HepG2 (cell line): Measurements from ENCODE around the gene SWSAP1. TPM values are rescaled to one million over a fixed set of nuclear protein-coding genes. Genes with fewer than 3 reads are reported as not detected.
A peak's percentile ranks its signal among the peaks of the same experiment; 100 is the strongest.

Source experiments
- ATF1 ChIP-seq: IDR thresholded peaks from 2 replicates; pipeline ENCODE4 v1.6.1; 2016; ENCODE audit warnings: mild to moderate bottlenecking, control low read depth
- CEBPB ChIP-seq: IDR thresholded peaks from 2 replicates; pipeline ENCODE4 v1.6.1; 2011; ENCODE audit warnings: low read depth, low read length, improper control_type of control experiment, borderline replicate concordance
- KLF6 ChIP-seq: IDR thresholded peaks from 2 replicates; pipeline ENCODE4 v1.8.0; 2016; ENCODE audit warnings: missing biosample characterization, missing genetic modification reagents
- MAF1 ChIP-seq: sonication (generic); formaldehyde crosslinking; IDR thresholded peaks from 2 replicates; pipeline ENCODE4 v1.5.0; 2020; ENCODE audit warnings: missing genetic modification reagents, borderline replicate concordance
- MAFG ChIP-seq: sonication (generic); formaldehyde crosslinking; IDR thresholded peaks from 2 replicates; pipeline ENCODE4 v1.5.1; 2020; ENCODE audit warnings: mild to moderate bottlenecking, missing genetic modification reagents
- MXI1 ChIP-seq: IDR thresholded peaks from 3 replicates; pipeline ENCODE4 v1.6.1; 2012; ENCODE audit warnings: low read depth, low read length, inconsistent platforms, borderline replicate concordance
- PRMT3 ChIP-seq: sonication (generic); formaldehyde crosslinking; IDR thresholded peaks from 2 replicates; pipeline ENCODE4 v1.8.1; 2022; ENCODE audit warnings: low read depth, mild to moderate bottlenecking, moderate library complexity, missing genetic modification reagents, borderline replicate concordance
- RBAK ChIP-seq: sonication (generic); formaldehyde crosslinking; IDR thresholded peaks from 2 replicates; pipeline ENCODE4 v1.5.1; 2020; ENCODE audit warnings: mild to moderate bottlenecking, missing genetic modification reagents
- RFX1 ChIP-seq: fragments of 450-650 bp; IDR thresholded peaks from 2 replicates; pipeline ENCODE4 v1.6.1; 2017
- SOX6 ChIP-seq, 2 experiments: fragments of 450-650 bp in 1 of 2; sonication (generic) in 1 of 2; formaldehyde crosslinking in 1 of 2; IDR thresholded peaks; 2 replicates each; pipeline versions ENCODE4 v1.4.0 to v1.6.1; 2017 to 2020; ENCODE audit warnings: antibody characterized with exemption in 1 of 2, mild to moderate bottlenecking in 1 of 2, missing genetic modification reagents in 1 of 2
- SP5 ChIP-seq: IDR thresholded peaks from 2 replicates; pipeline ENCODE4 v1.6.1; 2016; ENCODE audit warnings: low read depth, borderline replicate concordance
- XRCC5 ChIP-seq: fragments of 200-400 bp; formaldehyde crosslinking; optimal IDR thresholded peaks from 2 replicates; pipeline ENCODE3; 2017; ENCODE audit warnings: mild to moderate bottlenecking, low read length
- ZFY ChIP-seq: sonication (generic); formaldehyde crosslinking; IDR thresholded peaks from 2 replicates; pipeline ENCODE4 v1.4.0; 2020; ENCODE audit warnings: missing genetic modification reagents
- ZNF121 ChIP-seq: sonication (generic); formaldehyde crosslinking; IDR thresholded peaks from 2 replicates; pipeline ENCODE4 v1.5.0; 2020; ENCODE audit warnings: mild to moderate bottlenecking, missing genetic modification reagents
- ZNF878 ChIP-seq: sonication (generic); formaldehyde crosslinking; IDR thresholded peaks from 2 replicates; pipeline ENCODE4 v1.8.1; 2023; ENCODE audit warnings: mild to moderate bottlenecking, missing genetic modification reagents, moderate library complexity
- ZSCAN9 ChIP-seq: IDR thresholded peaks from 2 replicates; pipeline ENCODE4 v1.6.1; 2016; ENCODE audit warnings: borderline replicate concordance
- polyA plus RNA-seq, 8 experiments: library from polyadenylated mRNA; depleted of rRNA in 3 of 8; stranded (reverse) in 7 of 8; unstranded in 1 of 8; fragments of >200 nt; fragmentation: Illumina TruSeq in 4 of 8; extraction: Trizol in 4 of 8; gene quantifications; 2 replicates each; pipeline versions ENCODE4 v1.2.1 to v1.2.3, GENCODE V29; 2011 to 2016; ENCODE audit warnings: low read depth in 4 of 8, missing spikeins in 1 of 8, mixed read lengths in 1 of 8; ENCODE audit not compliant: insufficient read depth in 1 of 8
- total RNA-seq, 5 experiments: library from RNA; depleted of rRNA; stranded (reverse); fragments of >200 nt; fragmentation: Illumina TruSeq; extraction: Trizol; gene quantifications; 2 replicates each; pipeline ENCODE4 v1.2.3, GENCODE V29; 2016; ENCODE audit warnings: low read depth in 1 of 5
- TF ChIP-seq, protein P1 (sequence below), 2 experiments: sonication (generic) in 1 of 2; formaldehyde crosslinking in 1 of 2; IDR thresholded peaks; 2 replicates each; pipeline versions ENCODE4 v1.5.1 to v1.6.1; 2011 to 2020; ENCODE audit warnings: borderline replicate concordance in 1 of 2, low read depth in 1 of 2, low read length in 1 of 2, mild to moderate bottlenecking in 1 of 2, missing genetic modification reagents in 1 of 2, moderate library complexity in 1 of 2
- TF ChIP-seq, protein P2 (sequence below): sonication (generic); formaldehyde crosslinking; IDR thresholded peaks from 2 replicates; pipeline ENCODE4 v1.4.0; 2020; ENCODE audit warnings: low read depth, mild to moderate bottlenecking, missing genetic modification reagents
- TF ChIP-seq, protein P3 (sequence below): sonication (generic); formaldehyde crosslinking; IDR thresholded peaks from 2 replicates; pipeline ENCODE4 v1.8.0; 2022; ENCODE audit warnings: mild to moderate bottlenecking, missing genetic modification reagents; ENCODE audit not compliant: insufficient replicate concordance
- TF ChIP-seq, protein P4 (sequence below): IDR thresholded peaks from 2 replicates; pipeline ENCODE4 v1.6.1; 2016; ENCODE audit warnings: missing biosample characterization, missing genetic modification reagents, low read depth
- TF ChIP-seq, protein P5 (sequence below): sonication (generic); formaldehyde crosslinking; IDR thresholded peaks from 2 replicates; pipeline ENCODE4 v1.4.0; 2020; ENCODE audit warnings: missing genetic modification reagents

SWSAP1 gene
- total and polyA plus RNA-seq, 2 of the 13 experiments (the other 11 are each of a cell fraction or from before 2014, with no cell fraction given): 2.7 to 3.3 TPM

DNA sequence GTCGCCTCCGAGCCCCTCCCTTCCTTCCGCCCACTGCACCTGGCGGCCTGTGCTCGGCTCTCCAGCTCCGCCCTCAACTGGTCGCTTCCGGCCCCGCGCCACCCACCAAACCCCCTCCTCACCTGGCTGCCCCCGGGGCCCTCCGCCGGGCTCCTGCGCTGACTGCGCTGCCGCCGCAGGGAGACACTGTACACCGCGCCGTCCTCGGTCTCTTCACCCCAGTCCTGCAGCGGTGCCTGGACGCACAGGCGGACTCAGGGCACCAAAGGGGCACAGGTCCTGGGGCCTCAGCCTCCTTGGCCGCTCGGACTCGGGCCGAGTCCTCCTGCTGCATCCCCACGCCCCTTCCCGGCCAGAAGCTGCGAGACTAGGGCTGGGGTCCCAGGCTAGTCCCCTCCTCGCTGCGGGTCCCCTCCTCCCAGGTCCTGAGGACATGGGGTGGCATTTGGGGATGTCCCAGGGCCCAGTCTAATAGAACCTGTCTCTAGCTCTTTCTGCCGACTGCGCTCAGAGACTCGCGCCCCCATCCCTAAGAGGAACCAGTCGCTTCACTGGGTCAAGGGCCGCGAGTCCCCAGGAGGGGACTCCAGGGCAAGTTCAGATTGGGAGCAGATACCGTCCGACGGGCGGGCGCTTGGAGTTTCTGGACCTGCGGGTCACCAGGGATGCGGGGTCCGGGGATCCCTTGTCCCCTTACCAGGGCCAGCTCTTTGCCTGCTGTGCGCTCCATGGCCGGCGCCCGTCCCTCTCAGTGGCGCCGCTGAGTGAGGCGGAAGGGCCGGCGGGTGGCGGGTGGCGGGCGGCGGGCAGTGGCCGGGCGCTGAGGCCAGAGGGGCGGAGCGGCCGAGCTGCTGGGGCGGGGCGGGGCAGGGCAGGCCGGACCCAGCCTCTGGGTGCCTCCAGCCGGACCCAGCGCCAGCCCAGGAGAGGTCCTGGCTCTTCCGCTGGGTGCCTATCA, 44.4 kb downstream of the SWSAP1 start, which contains the start of gene RGL3 (continued):
- 0 out of 2 replicates have a peak, but pooled peaks have one; percentile 14 for TF ChIP-seq SP5
- TF ChIP-seq PRMT3 (CRISPR knock-in tag): no peak
- no peak for TF ChIP-seq SOX6 (IDR thresholded peaks at IDR 0.05)
- TF ChIP-seq SOX6 (CRISPR knock-in tag; IDR thresholded peaks at IDR 0.05): peak; percentile 40; the same call in 1 of the 2 replicates
- TF ChIP-seq, protein P1, sequence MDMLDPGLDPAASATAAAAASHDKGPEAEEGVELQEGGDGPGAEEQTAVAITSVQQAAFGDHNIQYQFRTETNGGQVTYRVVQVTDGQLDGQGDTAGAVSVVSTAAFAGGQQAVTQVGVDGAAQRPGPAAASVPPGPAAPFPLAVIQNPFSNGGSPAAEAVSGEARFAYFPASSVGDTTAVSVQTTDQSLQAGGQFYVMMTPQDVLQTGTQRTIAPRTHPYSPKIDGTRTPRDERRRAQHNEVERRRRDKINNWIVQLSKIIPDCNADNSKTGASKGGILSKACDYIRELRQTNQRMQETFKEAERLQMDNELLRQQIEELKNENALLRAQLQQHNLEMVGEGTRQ (IDR thresholded peaks at IDR 0.05; ENCODE audit: low read depth, low read length): no peak
- TF ChIP-seq, protein P1 (CRISPR knock-in tag; IDR thresholded peaks at IDR 0.05; ENCODE audit: borderline replicate concordance): no peak
- TF ChIP-seq MXI1: no peak
- TF ChIP-seq ZSCAN9 (CRISPR knock-in tag): no peak
- TF ChIP-seq ZFY (CRISPR knock-in tag): no peak; the same call in 1 of the 2 replicates
- TF ChIP-seq, protein P2, sequence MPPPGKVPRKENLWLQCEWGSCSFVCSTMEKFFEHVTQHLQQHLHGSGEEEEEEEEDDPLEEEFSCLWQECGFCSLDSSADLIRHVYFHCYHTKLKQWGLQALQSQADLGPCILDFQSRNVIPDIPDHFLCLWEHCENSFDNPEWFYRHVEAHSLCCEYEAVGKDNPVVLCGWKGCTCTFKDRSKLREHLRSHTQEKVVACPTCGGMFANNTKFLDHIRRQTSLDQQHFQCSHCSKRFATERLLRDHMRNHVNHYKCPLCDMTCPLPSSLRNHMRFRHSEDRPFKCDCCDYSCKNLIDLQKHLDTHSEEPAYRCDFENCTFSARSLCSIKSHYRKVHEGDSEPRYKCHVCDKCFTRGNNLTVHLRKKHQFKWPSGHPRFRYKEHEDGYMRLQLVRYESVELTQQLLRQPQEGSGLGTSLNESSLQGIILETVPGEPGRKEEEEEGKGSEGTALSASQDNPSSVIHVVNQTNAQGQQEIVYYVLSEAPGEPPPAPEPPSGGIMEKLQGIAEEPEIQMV: no peak
- no peak for TF ChIP-seq MAFG (CRISPR knock-in tag)
- no peak for TF ChIP-seq CEBPB
- TF ChIP-seq, protein P3, sequence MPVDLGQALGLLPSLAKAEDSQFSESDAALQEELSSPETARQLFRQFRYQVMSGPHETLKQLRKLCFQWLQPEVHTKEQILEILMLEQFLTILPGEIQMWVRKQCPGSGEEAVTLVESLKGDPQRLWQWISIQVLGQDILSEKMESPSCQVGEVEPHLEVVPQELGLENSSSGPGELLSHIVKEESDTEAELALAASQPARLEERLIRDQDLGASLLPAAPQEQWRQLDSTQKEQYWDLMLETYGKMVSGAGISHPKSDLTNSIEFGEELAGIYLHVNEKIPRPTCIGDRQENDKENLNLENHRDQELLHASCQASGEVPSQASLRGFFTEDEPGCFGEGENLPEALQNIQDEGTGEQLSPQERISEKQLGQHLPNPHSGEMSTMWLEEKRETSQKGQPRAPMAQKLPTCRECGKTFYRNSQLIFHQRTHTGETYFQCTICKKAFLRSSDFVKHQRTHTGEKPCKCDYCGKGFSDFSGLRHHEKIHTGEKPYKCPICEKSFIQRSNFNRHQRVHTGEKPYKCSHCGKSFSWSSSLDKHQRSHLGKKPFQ (CRISPR knock-in tag): no peak
- TF ChIP-seq, protein P4, sequence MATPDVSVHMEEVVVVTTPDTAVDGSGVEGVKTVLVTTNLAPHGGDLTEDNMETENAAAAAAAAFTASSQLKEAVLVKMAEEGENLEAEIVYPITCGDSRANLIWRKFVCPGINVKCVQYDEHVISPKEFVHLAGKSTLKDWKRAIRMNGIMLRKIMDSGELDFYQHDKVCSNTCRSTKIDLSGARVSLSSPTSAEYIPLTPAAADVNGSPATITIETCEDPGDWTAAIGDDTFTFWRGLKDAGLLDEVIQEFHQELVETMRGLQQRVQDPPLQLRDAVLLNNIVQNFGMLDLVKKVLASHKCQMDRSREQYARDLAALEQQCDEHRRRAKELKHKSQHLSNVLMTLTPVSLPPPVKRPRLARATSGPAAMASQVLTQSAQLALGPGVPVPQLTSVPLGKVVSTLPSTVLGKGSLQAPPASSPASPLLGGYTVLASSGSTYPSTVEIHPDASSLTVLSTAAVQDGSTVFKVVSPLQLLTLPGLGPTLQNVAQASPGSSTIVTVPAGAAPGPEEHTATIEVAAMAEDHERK: no peak
- TF ChIP-seq ZNF121: peak; percentile 52; the same call in 1 of the 2 replicates
- TF ChIP-seq MAF1 (CRISPR knock-in tag): no peak
- TF ChIP-seq, protein P5, sequence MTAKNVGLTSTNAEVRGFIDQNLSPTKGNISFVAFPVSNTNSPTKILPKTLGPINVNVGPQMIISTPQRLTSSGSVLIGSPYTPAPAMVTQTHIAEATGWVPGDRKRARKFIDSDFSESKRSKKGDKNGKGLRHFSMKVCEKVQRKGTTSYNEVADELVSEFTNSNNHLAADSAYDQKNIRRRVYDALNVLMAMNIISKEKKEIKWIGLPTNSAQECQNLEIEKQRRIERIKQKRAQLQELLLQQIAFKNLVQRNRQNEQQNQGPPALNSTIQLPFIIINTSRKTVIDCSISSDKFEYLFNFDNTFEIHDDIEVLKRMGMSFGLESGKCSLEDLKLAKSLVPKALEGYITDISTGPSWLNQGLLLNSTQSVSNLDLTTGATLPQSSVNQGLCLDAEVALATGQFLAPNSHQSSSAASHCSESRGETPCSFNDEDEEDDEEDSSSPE (CRISPR knock-in tag): no peak
- no peak for TF ChIP-seq RBAK (CRISPR knock-in tag)
- no peak for TF ChIP-seq RFX1
- no peak for TF ChIP-seq ZNF878
- TF ChIP-seq KLF6 (CRISPR knock-in tag): no peak
- TF ChIP-seq ATF1: no peak
- TF ChIP-seq XRCC5: peak; percentile 15
